GM18867 (cell line): ENCODE data around the gene C2CD3.
A peak's percentile ranks its signal among the peaks of the same experiment; 100 is the strongest.

Experiments used
- ATAC-seq: cut with Tn5 transposase; IDR thresholded peaks from one replicate; pipeline ENCODE4 v1.9.1; 2021; ENCODE audit warnings: mild to moderate bottlenecking, moderate library complexity; ENCODE audit not compliant: unreplicated experiment

C2CD3 gene

GRCh38 chr11:73983741-73984538 lies 186.9 kb downstream of the C2CD3 start:
- no peak for ATAC-seq

- peak; percentile 74 for ATAC-seq
These were observed 187.6 kb downstream of the C2CD3 start for GRCh38 chr11:73982990-73983740.

GRCh38 chr11:73982595-73982989 lies 188.2 kb downstream of the C2CD3 start, which contains the start of gene UCP2:
Gene UCP2, minus strand, starts transcription at chr11:73982843. Its CDS starts 4,465 bp downstream, at chr11:73978378.
- ATAC-seq = peak; percentile 50

GRCh38 chr11:73981051-73981805 lies 189.6 kb downstream of the C2CD3 start:
- no peak for ATAC-seq

- peak; percentile 39 for ATAC-seq
These were observed 190.5 kb downstream of the C2CD3 start for GRCh38 chr11:73980001-73980961.

- no peak for ATAC-seq
These were observed 192.2 kb downstream of the C2CD3 start for GRCh38 chr11:73978576-73979086.

- no peak for ATAC-seq
These were observed 192.8 kb downstream of the C2CD3 start for GRCh38 chr11:73977856-73978519.

GRCh38 chr11:73976451-73977151 lies 194.2 kb downstream of the C2CD3 start:
- no peak for ATAC-seq

- ATAC-seq = no peak
These were observed 195.4 kb downstream of the C2CD3 start for GRCh38 chr11:73975479-73975757.

- no peak for ATAC-seq
These were observed 196.0 kb downstream of the C2CD3 start for GRCh38 chr11:73974604-73975478.

- ATAC-seq = no peak
These were observed 198.0 kb downstream of the C2CD3 start for GRCh38 chr11:73972620-73973449.

GRCh38 chr11:73972187-73972586 lies 198.6 kb downstream of the C2CD3 start:
- no peak for ATAC-seq

GRCh38 chr11:73971175-73971719 lies 199.6 kb downstream of the C2CD3 start:
- no peak for ATAC-seq

GRCh38 chr11:73969991-73970800 lies 200.6 kb downstream of the C2CD3 start:
- no peak for ATAC-seq

- no peak for ATAC-seq
These were observed 201.7 kb downstream of the C2CD3 start for GRCh38 chr11:73969091-73969490.

- no peak for ATAC-seq
These were observed 202.3 kb downstream of the C2CD3 start for GRCh38 chr11:73968356-73968966.
